Keratinocyte (primary cell): ENCODE measurements around the gene GAPDHS. TPM values are rescaled to one million over a fixed set of nuclear protein-coding genes. Genes with fewer than 3 reads are reported as not detected.

Source experiments
- DNase-seq: peaks from one replicate; pipeline ENCODE4 v3.0.0-alpha.2; 2011; ENCODE audit warnings: low read depth, missing footprints, low spot score
- FAIRE-seq: peaks from 2 replicates; lab custom pipeline; 2011; peaks lifted over from hg19 to GRCh38; lab: Jason Lieb, UNC
- H2AFZ ChIP-seq: 2 replicates; pipeline ENCODE4 v1.6.0; 2012; ENCODE audit warnings: low read length, control low read depth, inconsistent platforms; ENCODE audit not compliant: control insufficient read depth
- H3K27ac ChIP-seq: 2 replicates; pipeline ENCODE4 v1.5.1; 2011; ENCODE audit warnings: low read length; ENCODE audit not compliant: control insufficient read depth, insufficient read depth
- H3K27me3 ChIP-seq: 3 replicates; pipeline ENCODE4 v1.6.0; 2011; ENCODE audit warnings: low read length; ENCODE audit not compliant: control insufficient read depth, insufficient read depth; ENCODE audit errors: extremely low read depth
- H3K36me3 ChIP-seq, 2 experiments: 2 replicates in 1 of 2; 3 replicates in 1 of 2; pipeline ENCODE4 v1.5.1; 2011; ENCODE audit warnings: low read length in 2 of 2, mild to moderate bottlenecking in 1 of 2; ENCODE audit not compliant: control insufficient read depth in 2 of 2, insufficient read depth in 2 of 2; ENCODE audit errors: extremely low read depth in 1 of 2
- H3K4me1 ChIP-seq: 3 replicates; pipeline ENCODE4 v1.5.1; 2011; ENCODE audit warnings: low read length; ENCODE audit not compliant: control insufficient read depth, insufficient read depth; ENCODE audit errors: extremely low read depth
- H3K4me2 ChIP-seq: 3 replicates; pipeline ENCODE4 v1.6.0; 2011; ENCODE audit warnings: low read depth, low read length; ENCODE audit not compliant: control insufficient read depth, insufficient read depth; ENCODE audit errors: extremely low read depth
- H3K4me3 ChIP-seq, 3 experiments: fragments of 200-600 bp in 1 of 3; sonication (generic) in 1 of 3; 2 replicates in 2 of 3; 3 replicates in 1 of 3; pipeline ENCODE4 v1.5.1; 2011 to 2016; ENCODE audit warnings: low read length in 3 of 3, mild to moderate bottlenecking in 3 of 3, control low read depth in 2 of 3, inconsistent platforms in 1 of 3, low read depth in 1 of 3, mixed read lengths in 1 of 3, mixed run types in 1 of 3, moderate library complexity in 1 of 3; ENCODE audit not compliant: control insufficient read depth in 2 of 3, insufficient read depth in 2 of 3; ENCODE audit errors: extremely low read depth in 1 of 3
- H3K79me2 ChIP-seq: 2 replicates; pipeline ENCODE4 v1.6.0; 2012; ENCODE audit warnings: low read length; ENCODE audit not compliant: control insufficient read depth, insufficient read depth
- H3K9ac ChIP-seq: 3 replicates; pipeline ENCODE4 v1.6.0; 2011; ENCODE audit warnings: low read length; ENCODE audit not compliant: control insufficient read depth, insufficient read depth; ENCODE audit errors: extremely low read depth
- H3K9me1 ChIP-seq: 3 replicates; pipeline ENCODE4 v1.6.0; 2011; ENCODE audit warnings: low read length; ENCODE audit not compliant: control insufficient read depth, insufficient read depth; ENCODE audit errors: extremely low read depth
- H3K9me3 ChIP-seq: 2 replicates; pipeline ENCODE4 v1.5.1; 2012; ENCODE audit warnings: low read depth, low read length; ENCODE audit not compliant: control insufficient read depth
- H4K20me1 ChIP-seq: 3 replicates; pipeline ENCODE4 v1.6.0; 2011; ENCODE audit warnings: low read length; ENCODE audit not compliant: control insufficient read depth, insufficient read depth; ENCODE audit errors: extremely low read depth
- EZH2 ChIP-seq: IDR thresholded peaks from one replicate; pipeline ENCODE4 v1.6.1; 2012; ENCODE audit warnings: inconsistent platforms, mild to moderate bottlenecking, low read length, moderate library complexity
- dilution Hi-C: fragments of 300-500 bp; cut with MboI; formaldehyde crosslinking; loops from one replicate; pipeline ENCODE4 v1.7.0; 2020; ENCODE audit warnings: low sequenced_read_pairs; ENCODE audit not compliant: extremely low pct_ligation_motif_present
- polyA plus RNA-seq, 5 experiments: library from polyadenylated mRNA; depleted of rRNA in 3 of 5; stranded (reverse) in 3 of 5; stranded (forward) in 1 of 5; unstranded in 1 of 5; fragments of >200 nt; gene quantifications; 1 replicate in 1 of 5; 2 replicates in 3 of 5; 3 replicates in 1 of 5; pipeline versions ENCODE4 v1.2.1 to v1.2.3, GENCODE V29; 2011 to 2012; ENCODE audit warnings: missing spikeins in 2 of 5, low read depth in 1 of 5, low replicate concordance in 1 of 5
- TF ChIP-seq, protein P1 (sequence below), 3 experiments: IDR thresholded peaks in 1 of 3; conservative IDR thresholded peaks in 1 of 3; optimal IDR thresholded peaks in 1 of 3; 2 replicates in 2 of 3; 3 replicates in 1 of 3; pipeline versions ENCODE3 to v1.5.1; 2011; ENCODE audit warnings: low read length in 3 of 3, mild to moderate bottlenecking in 3 of 3, moderate library complexity in 2 of 3, control low read depth in 1 of 3, inconsistent platforms in 1 of 3; ENCODE audit not compliant: insufficient read depth in 2 of 3; ENCODE audit errors: extremely low read depth in 1 of 3

Gene GAPDHS
- polyA plus RNA-seq, 1 donor (not counting 4 experiments of a cell fraction or from before 2014, with no cell fraction given): 0.08 TPM

DNA sequence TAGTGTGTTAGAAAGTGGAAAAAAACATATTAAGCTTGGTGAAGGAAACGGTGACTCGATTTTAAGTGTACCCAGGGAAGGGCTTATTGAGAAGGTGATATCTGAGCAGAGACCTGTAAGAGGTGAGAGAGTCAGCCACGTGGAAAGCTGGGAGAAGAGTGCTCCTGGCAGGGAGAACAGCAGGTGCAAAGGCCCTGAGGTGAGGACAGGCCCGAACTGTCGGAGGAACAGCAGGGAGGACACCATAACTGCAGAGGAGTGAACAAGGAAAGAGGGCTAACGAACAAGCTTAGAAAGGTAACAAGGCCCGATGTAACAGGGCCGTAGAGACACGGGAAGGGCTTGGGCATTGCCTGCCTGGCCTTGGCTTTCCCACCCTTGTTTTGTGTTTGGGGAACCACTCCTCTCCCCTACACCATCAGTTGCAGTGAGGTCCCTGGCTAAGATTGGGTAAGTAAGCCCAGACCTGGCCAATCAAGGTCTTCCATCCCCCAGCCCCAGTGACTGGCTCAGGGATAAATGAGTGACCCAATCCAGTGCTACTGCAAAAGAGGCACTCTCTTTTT lies 22.9 kb downstream of the GAPDHS start:
- TF ChIP-seq, protein P1, sequence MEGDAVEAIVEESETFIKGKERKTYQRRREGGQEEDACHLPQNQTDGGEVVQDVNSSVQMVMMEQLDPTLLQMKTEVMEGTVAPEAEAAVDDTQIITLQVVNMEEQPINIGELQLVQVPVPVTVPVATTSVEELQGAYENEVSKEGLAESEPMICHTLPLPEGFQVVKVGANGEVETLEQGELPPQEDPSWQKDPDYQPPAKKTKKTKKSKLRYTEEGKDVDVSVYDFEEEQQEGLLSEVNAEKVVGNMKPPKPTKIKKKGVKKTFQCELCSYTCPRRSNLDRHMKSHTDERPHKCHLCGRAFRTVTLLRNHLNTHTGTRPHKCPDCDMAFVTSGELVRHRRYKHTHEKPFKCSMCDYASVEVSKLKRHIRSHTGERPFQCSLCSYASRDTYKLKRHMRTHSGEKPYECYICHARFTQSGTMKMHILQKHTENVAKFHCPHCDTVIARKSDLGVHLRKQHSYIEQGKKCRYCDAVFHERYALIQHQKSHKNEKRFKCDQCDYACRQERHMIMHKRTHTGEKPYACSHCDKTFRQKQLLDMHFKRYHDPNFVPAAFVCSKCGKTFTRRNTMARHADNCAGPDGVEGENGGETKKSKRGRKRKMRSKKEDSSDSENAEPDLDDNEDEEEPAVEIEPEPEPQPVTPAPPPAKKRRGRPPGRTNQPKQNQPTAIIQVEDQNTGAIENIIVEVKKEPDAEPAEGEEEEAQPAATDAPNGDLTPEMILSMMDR (optimal IDR thresholded peaks at IDR 0.05 in 1 of 3, IDR thresholded peaks at IDR 0.05 in 1 of 3, conservative IDR thresholded peaks at IDR 0.05 in 1 of 3; ENCODE audit: extremely low read depth in 1 of 3, insufficient read depth in 2 of 3, low read length in 3 of 3): no peak
- no peak for TF ChIP-seq EZH2

DNA sequence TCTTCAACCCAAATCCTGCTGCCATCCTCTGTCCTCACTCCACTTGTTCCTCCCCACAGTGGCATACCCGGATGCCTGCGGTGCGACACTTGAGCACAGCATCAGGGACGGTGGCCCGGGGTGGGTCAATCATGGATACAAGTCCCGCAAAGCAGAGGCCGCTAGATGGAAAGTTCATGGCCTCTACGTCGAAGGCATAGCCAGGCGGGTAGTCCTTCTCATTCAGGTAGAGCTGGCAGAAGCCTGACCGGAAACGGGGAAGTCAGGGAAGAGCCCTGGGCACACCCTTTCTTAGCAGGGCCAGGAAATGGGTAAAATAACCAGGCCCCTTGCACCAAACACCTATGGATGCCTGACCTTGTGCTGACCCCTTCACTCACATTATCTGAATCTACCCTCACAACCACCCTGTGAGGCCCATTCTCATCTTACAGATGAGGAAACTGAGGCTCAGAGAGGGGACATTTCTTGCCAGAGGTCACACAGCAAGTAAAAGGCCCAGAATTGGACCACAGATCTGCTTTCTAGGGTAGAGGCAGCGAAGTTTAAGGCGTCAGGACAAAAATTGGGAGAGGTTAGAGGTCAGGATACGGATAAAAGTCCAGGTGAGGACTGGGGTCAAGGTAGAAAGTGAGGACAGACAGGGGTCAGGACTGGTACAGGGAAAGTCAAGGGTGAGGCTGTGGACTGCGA lies 23.7 kb downstream of the GAPDHS start:
- Histone ChIP-seq H3K4me2 (no peak overlapping the region), H3K27me3 (peaks cover 23% of the 10 kb centered on the region)
- FAIRE-seq: no peak

More for the DNA sequence above, 22.9 kb downstream of the GAPDHS start:
- Histone ChIP-seq H3K27ac (no peak overlapping the region), H3K9me3 (no peaks in the 10 kb centered on the region), H3K4me2 (no peak overlapping the region), H3K79me2 (no peaks in the 10 kb centered on the region), H3K4me1 (no peaks in the 10 kb centered on the region), H3K9me1 (no peaks in the 10 kb centered on the region), H4K20me1 (no peaks in the 10 kb centered on the region), H3K36me3 (peaks cover 0 to 2% of the 10 kb centered on the region in 2 experiments), H3K4me3 (no peak overlapping the region), H3K27me3 (peaks cover 18% of the 10 kb centered on the region), H3K9ac (no peak overlapping the region), H2AFZ (no peak overlapping the region)
- DNase-seq (no peak), FAIRE-seq (no peak)
- dilution Hi-C loops: loop anchor here (5.0 kb wide), 1 partner anchor 51 kb away; no protein-coding TSS in a partner anchor

More for the DNA sequence above, 23.7 kb downstream of the GAPDHS start:
- Histone ChIP-seq H3K9ac (no peak overlapping the region), H2AFZ (no peak overlapping the region), H3K9me1 (no peaks in the 10 kb centered on the region), H3K36me3 (no peaks in the 10 kb centered on the region), H3K9me3 (no peaks in the 10 kb centered on the region), H3K79me2 (no peaks in the 10 kb centered on the region), H4K20me1 (no peaks in the 10 kb centered on the region), H3K4me1 (no peaks in the 10 kb centered on the region), H3K27ac (no peak overlapping the region), H3K4me3 (no peak overlapping the region)
- TF ChIP-seq EZH2: no peak
- TF ChIP-seq, protein P1 (optimal IDR thresholded peaks at IDR 0.05 in 1 of 3, IDR thresholded peaks at IDR 0.05 in 1 of 3, conservative IDR thresholded peaks at IDR 0.05 in 1 of 3; ENCODE audit: extremely low read depth in 1 of 3, insufficient read depth in 2 of 3, low read length in 3 of 3): no peak
- DNase-seq: no peak
- dilution Hi-C loops: loop anchor here (5.0 kb wide), 1 partner anchor 50 kb away; no protein-coding TSS in a partner anchor
